GM23248 (cell line): ENCODE results near the gene NUDC.

Experiments
- EZH2 ChIP-seq: fragments of 200-600 bp; sonication (generic); IDR thresholded peaks from 2 replicates; pipeline ENCODE4 v1.6.1; 2018; ENCODE audit warnings: antibody characterized with exemption, mild to moderate bottlenecking; ENCODE audit not compliant: insufficient read depth, poor library complexity, severe bottlenecking
- EZH2phosphoT487 ChIP-seq: fragments of 200-600 bp; sonication (generic); IDR thresholded peaks from 2 replicates; pipeline ENCODE4 v1.6.1; 2018; ENCODE audit warnings: antibody characterized with exemption, moderate library complexity, mild to moderate bottlenecking, low read depth; ENCODE audit not compliant: insufficient read depth

DNA sequence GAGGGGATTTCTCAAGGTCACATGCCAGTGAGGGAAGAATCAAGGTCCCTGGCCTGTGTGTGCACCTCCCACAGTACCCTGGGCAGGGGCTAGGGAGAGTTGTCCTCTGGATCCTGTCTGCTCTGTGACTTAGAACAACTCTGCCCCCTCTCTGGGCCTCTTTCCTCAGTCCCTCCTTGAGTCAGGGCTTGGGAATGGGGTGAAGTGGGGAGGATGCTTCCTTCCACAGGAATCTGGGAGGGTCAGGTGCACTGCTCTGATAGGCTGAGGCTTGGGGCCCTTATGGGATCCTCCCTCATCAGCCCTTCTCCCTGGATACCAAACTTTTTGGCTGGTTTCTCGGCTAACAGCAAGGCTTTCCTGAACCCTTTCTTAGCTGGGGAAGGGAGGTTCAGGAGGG lies 74.5 kb downstream of the NUDC start:
- no peak for TF ChIP-seq EZH2
- TF ChIP-seq EZH2phosphoT487 = no peak
